ENCODE measurements around the gene MINDY1.

GRCh38 chr1:151007853-151008243 is 1.1 kb upstream of the MINDY1 start:
- no peak for TF ChIP-seq POLR2A (IDR thresholded peaks at IDR 0.05; ENCODE audit: low read depth, low read length)
- no peak for TF ChIP-seq TAF1 (IDR thresholded peaks at IDR 0.05; ENCODE audit: borderline replicate concordance, low read depth, low read length)

Measured in GM12892 (cell line).